A549 (cell line): ENCODE results near the gene UPK3A. TPM values are rescaled to one million over a fixed set of nuclear protein-coding genes. Genes with fewer than 3 reads are reported as not detected.

Experiments used
- ATAC-seq, 2 experiments: fragments of 200-7000 bp in 1 of 2; fragments of >200 bp in 1 of 2; cut with Nextera tagmentation in 1 of 2; cut with Tn5 transposase in 1 of 2; 3 replicates each; pipeline versions ENCODE4 v1.8.0 to v1.9.1; 2018 to 2020; ENCODE audit warnings: mild to moderate bottlenecking in 1 of 2, moderate library complexity in 1 of 2
- CTCF ChIA-PET: fragments of 300-600 bp; sonication (Branson Sonifier 250); formaldehyde crosslinking; extraction: SDS; loops from one replicate; lab custom pipeline; 2021; ENCODE audit warnings: antibody characterized with exemption, inconsistent platforms; lab: Yijun Ruan, JAX
- POLR2A ChIA-PET: fragments of 350-600 bp; formaldehyde crosslinking; extraction: SDS; loops from one replicate; lab custom pipeline; 2021; ENCODE audit warnings: antibody characterized with exemption, inconsistent platforms; lab: Yijun Ruan, JAX
- DNase-seq, 2 experiments: peaks; one replicate each; pipeline versions ENCODE4 v3.0.0 to v3.0.0-alpha.2; 2011 to 2016; ENCODE audit warnings: low read depth in 1 of 2, low spot score in 1 of 2
- FAIRE-seq: peaks from 2 replicates; lab custom pipeline; 2011; peaks lifted over from hg19 to GRCh38; lab: Jason Lieb, UNC
- H3K27ac ChIP-seq, 2 experiments: fragments of >200 bp; sonication (Bioruptor Twin); formaldehyde crosslinking; 3 replicates each; pipeline ENCODE4 v1.5.1; 2016 to 2017
- H3K4me1 ChIP-seq: fragments of >200 bp; sonication (Bioruptor Twin); formaldehyde crosslinking; 3 replicates; pipeline ENCODE4 v1.6.1; 2016
- H3K4me2 ChIP-seq: fragments of >200 bp; sonication (Bioruptor Twin); formaldehyde crosslinking; 3 replicates; pipeline ENCODE4 v1.6.1; 2016
- H3K4me3 ChIP-seq: fragments of >200 bp; sonication (Bioruptor Twin); formaldehyde crosslinking; 3 replicates; pipeline ENCODE4 v1.5.1; 2016
- H3K9me3 ChIP-seq: fragments of >200 bp; sonication (Bioruptor Twin); formaldehyde crosslinking; 3 replicates; pipeline ENCODE4 v1.6.1; 2016
- BCL3 ChIP-seq: fragments of >200 bp; sonication (Bioruptor Twin); formaldehyde crosslinking; IDR thresholded peaks from 3 replicates; pipeline ENCODE4 v1.6.1; 2016
- BHLHE40 ChIP-seq: IDR thresholded peaks from 2 replicates; pipeline ENCODE4 v1.6.1; 2012; ENCODE audit warnings: low read depth, low read length, inconsistent platforms
- HEYL ChIP-seq: fragments of 250-450 bp; sonication (Bioruptor Pico); IDR thresholded peaks from 2 replicates; pipeline ENCODE4 v1.8.0; 2021; ENCODE audit warnings: mild to moderate bottlenecking, moderate library complexity
- HOXB13 ChIP-seq: fragments of 250-450 bp; sonication (Bioruptor Pico); IDR thresholded peaks from 2 replicates; pipeline ENCODE4 v1.5.0; 2020; ENCODE audit warnings: low read depth, mild to moderate bottlenecking, moderate library complexity
- JUN ChIP-seq, 2 experiments: fragments of >200 bp; sonication (Bioruptor Twin); formaldehyde crosslinking; IDR thresholded peaks; 2 replicates in 1 of 2; 3 replicates in 1 of 2; pipeline ENCODE4 v1.6.1; 2016 to 2017
- JUNB ChIP-seq: fragments of >200 bp; sonication (Bioruptor Twin); formaldehyde crosslinking; IDR thresholded peaks from 2 replicates; pipeline ENCODE4 v1.6.1; 2016
- MAX ChIP-seq: IDR thresholded peaks from 2 replicates; pipeline ENCODE4 v1.6.1; 2012
- MYC ChIP-seq: IDR thresholded peaks from 2 replicates; pipeline ENCODE4 v1.6.1; 2012; ENCODE audit warnings: mild to moderate bottlenecking, inconsistent platforms, low read length, improper control_type of control experiment, borderline replicate concordance
- NFE2L2 ChIP-seq: fragments of 150-350 bp; conservative IDR thresholded peaks from 2 replicates; pipeline ENCODE4 v1.6.1; 2014; ENCODE audit warnings: low read length
- NPAS2 ChIP-seq: fragments of 250-450 bp; sonication (Bioruptor Pico); IDR thresholded peaks from 2 replicates; pipeline ENCODE4 v1.8.0; 2022; ENCODE audit warnings: mild to moderate bottlenecking, moderate library complexity, borderline replicate concordance
- RAD21 ChIP-seq, 2 experiments: fragments of >200 bp in 1 of 2; sonication (Bioruptor Twin) in 1 of 2; formaldehyde crosslinking in 1 of 2; IDR thresholded peaks in 1 of 2; conservative IDR thresholded peaks in 1 of 2; 2 replicates in 1 of 2; 3 replicates in 1 of 2; pipeline ENCODE4 v1.6.1; 2012 to 2018; ENCODE audit warnings: inconsistent platforms in 1 of 2
- SMC3 ChIP-seq: fragments of >200 bp; sonication (Bioruptor Twin); formaldehyde crosslinking; IDR thresholded peaks from 3 replicates; pipeline ENCODE4 v1.6.1; 2018; ENCODE audit warnings: inconsistent platforms
- TFCP2L1 ChIP-seq: fragments of 250-450 bp; sonication (Bioruptor Pico); IDR thresholded peaks from 2 replicates; pipeline ENCODE4 v1.5.0; 2021; ENCODE audit warnings: mild to moderate bottlenecking
- USF2 ChIP-seq: fragments of 450-650 bp; IDR thresholded peaks from 2 replicates; pipeline ENCODE4 v1.6.1; 2014; ENCODE audit warnings: antibody characterized with exemption
- ZC3H11A ChIP-seq: fragments of 450-650 bp; IDR thresholded peaks from 2 replicates; pipeline ENCODE4 v1.6.1; 2014; ENCODE audit warnings: antibody characterized with exemption, mild to moderate bottlenecking
- ZNF302 ChIP-seq: fragments of 250-450 bp; sonication (Bioruptor Pico); IDR thresholded peaks from 2 replicates; pipeline ENCODE4 v1.9.0; 2021; ENCODE audit warnings: inconsistent platforms, mild to moderate bottlenecking, moderate library complexity
- WGBS: methylation state at CpG from one replicate; pipeline ENCODE4 v1.1.6; 2017; ENCODE audit errors: missing lambda C conversion rate; 5-methylcytosine and 5-hydroxymethylcytosine counted together
- polyA plus RNA-seq, 4 experiments: library from polyadenylated mRNA; depleted of rRNA in 3 of 4; stranded (reverse); fragments of >200 nt; fragmentation: RNase III in 1 of 4; extraction: RNeasy Plus Mini Kit Qiagen cat#74134 plus additional on column Dnase treatment in 1 of 4; gene quantifications; 2 replicates in 3 of 4; 3 replicates in 1 of 4; pipeline ENCODE4 v1.2.3, GENCODE V29; 2011 to 2017
- TF ChIP-seq, protein P1 (sequence below): IDR thresholded peaks from 2 replicates; pipeline ENCODE4 v1.6.1; 2012
- TF ChIP-seq, protein P2 (sequence below): fragments of >200 bp; sonication (Bioruptor Twin); formaldehyde crosslinking; IDR thresholded peaks from 3 replicates; pipeline ENCODE4 v1.5.1; 2016
- TF ChIP-seq, protein P3 (sequence below): IDR thresholded peaks from 2 replicates; pipeline ENCODE4 v1.6.1; 2012; ENCODE audit warnings: low read depth, borderline replicate concordance

The UPK3A gene
- polyA plus RNA-seq, 2 of the 4 experiments (the other 2 are of a cell fraction): not detected

DNA sequence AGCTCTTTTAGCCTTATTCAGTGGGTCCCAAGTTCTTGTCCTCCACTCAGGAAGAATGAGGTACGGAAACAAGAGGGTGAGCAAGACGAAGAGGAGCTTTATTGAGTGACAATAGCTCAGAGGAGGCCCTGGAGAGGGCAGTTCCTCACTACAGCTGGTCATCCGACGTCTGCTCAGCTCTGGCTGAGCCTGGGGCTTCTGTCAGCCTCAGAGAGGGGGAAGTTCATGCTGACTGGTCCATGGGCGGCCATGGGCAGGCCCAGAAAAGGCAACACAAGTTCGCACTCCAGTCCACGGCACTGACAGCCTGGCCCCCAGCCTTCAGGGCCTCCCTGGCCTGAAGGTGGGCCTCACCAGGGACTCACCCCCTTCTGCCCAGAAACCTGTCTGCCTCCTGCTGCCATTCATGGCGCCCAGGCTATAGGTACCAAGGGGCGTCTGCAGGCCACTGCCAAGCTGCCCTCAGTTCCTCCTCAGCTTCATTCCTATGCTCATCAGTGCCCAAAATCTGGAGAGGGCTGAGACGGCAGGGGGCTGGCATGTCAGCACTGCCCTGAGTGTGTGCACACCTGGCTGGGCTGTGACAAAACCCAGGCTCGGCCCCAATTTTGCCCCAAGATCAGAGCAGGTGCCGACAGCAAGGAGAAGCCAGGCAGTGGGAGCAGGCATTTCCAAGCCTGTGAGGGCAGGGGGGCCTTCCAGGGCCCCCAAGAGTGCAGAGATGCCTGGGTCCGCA lies 22.4 kb upstream of the UPK3A start:
- Histone ChIP-seq H3K27ac (peak overlapping the region in 1 of 2 experiments; percentile 19; a peak in 1 of 6 replicates), H3K9me3 (no peaks in the 10 kb centered on the region)
- no peak for DNase-seq
- ChIA-PET POLR2A (interaction anchor here (0.6 kb wide), 1 partner anchor 16 kb away, joined by 3 read pairs; no protein-coding TSS in a partner anchor), CTCF (interaction anchor here (0.8 to 3.3 kb wide), 11 partner anchors 10 to 291 kb away, joined by 3 to 13 read pairs (median 4); no protein-coding TSS in a partner anchor)
- TF ChIP-seq BCL3 (no peak), TFCP2L1 (CRISPR knock-in tag) (no peak), JUN (IDR thresholded peaks at IDR 0.05) (no peak)
- TF ChIP-seq, all 56 proteins: peak for 0
- Histone ChIP-seq H3K4me3 (no peak overlapping the region), H3K4me2 (no peak overlapping the region), H3K4me1 (peaks cover 12% of the 10 kb centered on the region)
- FAIRE-seq (no peak), ATAC-seq (no peak)
- 91% methylated on average over 6 of the region's 13 CpGs for WGBS

- TF ChIP-seq, protein P1, sequence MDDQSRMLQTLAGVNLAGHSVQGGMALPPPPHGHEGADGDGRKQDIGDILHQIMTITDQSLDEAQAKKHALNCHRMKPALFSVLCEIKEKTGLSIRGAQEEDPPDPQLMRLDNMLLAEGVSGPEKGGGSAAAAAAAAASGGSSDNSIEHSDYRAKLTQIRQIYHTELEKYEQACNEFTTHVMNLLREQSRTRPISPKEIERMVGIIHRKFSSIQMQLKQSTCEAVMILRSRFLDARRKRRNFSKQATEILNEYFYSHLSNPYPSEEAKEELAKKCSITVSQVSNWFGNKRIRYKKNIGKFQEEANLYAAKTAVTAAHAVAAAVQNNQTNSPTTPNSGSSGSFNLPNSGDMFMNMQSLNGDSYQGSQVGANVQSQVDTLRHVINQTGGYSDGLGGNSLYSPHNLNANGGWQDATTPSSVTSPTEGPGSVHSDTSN: no peak
- TF ChIP-seq BHLHE40 (no peak), ZNF302 (CRISPR knock-in tag) (no peak), JUNB (no peak), HEYL (no peak), NFE2L2 (no peak)
- Histone ChIP-seq H3K9me3 (no peaks in the 10 kb centered on the region), H3K4me3 (no peak overlapping the region), H3K27ac (peak overlapping the region; percentile 60 to 87; a peak in 5 of 6 replicates), H3K4me2 (no peak overlapping the region), H3K4me1 (peaks cover 12% of the 10 kb centered on the region)
- DNase-seq (no peak), FAIRE-seq (no peak), ATAC-seq (no peak)
- 87% methylated on average over 5 of the region's 14 CpGs for WGBS
- POLR2A ChIA-PET: interaction anchor here (0.6 kb wide), 1 partner anchor 17 kb away, joined by 3 read pairs; no protein-coding TSS in a partner anchor
- CTCF ChIA-PET: interaction anchor here (0.6 to 3.3 kb wide), 22 partner anchors 10 to 558 kb away, joined by 3 to 13 read pairs (median 4); partner anchors contain the start of gene NUP50
Observed at GRCh38 chr22:45262931-45263462, 21.8 kb upstream of the UPK3A start.

DNA sequence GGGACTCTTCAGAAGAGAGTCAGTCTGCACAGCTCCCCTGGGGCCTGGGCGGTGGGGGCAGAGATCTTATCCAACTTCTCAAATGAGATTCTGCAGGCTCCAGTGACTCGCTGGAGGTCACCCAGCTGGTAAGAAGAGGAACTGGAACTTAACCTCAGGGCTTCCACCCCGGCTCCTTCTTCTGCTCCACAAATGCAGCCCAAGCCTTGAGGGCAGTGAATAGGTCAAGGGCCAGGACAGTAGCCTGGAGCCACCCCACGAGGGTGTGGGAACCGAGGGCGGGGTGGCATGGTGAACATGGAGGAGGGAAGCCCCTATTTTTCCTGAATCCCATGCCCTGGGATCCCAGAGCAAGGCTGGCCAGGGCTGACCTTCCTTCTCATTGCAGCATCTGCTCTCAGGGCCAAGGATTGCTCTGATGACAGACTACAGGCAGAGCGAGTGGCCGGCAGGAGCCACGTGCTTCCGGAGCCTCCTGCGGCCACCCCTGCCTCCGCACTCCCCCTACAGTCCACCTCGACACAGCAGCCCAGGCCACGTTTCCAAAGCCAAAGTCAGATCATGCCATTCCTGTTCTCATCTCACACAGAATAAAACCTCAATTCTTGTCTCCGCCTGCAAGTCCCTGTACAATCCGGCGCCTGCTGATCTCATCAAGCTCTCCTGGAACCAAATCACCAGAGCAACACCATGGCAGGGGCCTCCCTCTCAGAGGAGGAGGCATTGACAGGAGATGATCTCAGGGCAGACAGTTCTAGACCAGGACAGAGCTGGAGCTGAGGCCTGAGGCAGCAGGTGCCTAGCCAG lies 21.1 kb upstream of the UPK3A start:
- H3K27ac ChIP-seq: peak overlapping the region; percentile 60 to 87
- peak; percentile 83 to 84 for TF ChIP-seq RAD21 (conservative IDR thresholded peaks at IDR 0.05 in 1 of 2, IDR thresholded peaks at IDR 0.05 in 1 of 2)
- no peak for TF ChIP-seq HEYL
- TF ChIP-seq MAX: peak; percentile 98
- TF ChIP-seq, protein P1: no peak
- no peak for TF ChIP-seq ZC3H11A
- peak; percentile 93 for TF ChIP-seq MYC
- TF ChIP-seq, protein P2, sequence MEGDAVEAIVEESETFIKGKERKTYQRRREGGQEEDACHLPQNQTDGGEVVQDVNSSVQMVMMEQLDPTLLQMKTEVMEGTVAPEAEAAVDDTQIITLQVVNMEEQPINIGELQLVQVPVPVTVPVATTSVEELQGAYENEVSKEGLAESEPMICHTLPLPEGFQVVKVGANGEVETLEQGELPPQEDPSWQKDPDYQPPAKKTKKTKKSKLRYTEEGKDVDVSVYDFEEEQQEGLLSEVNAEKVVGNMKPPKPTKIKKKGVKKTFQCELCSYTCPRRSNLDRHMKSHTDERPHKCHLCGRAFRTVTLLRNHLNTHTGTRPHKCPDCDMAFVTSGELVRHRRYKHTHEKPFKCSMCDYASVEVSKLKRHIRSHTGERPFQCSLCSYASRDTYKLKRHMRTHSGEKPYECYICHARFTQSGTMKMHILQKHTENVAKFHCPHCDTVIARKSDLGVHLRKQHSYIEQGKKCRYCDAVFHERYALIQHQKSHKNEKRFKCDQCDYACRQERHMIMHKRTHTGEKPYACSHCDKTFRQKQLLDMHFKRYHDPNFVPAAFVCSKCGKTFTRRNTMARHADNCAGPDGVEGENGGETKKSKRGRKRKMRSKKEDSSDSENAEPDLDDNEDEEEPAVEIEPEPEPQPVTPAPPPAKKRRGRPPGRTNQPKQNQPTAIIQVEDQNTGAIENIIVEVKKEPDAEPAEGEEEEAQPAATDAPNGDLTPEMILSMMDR: peak; percentile 60
- no peak for TF ChIP-seq HOXB13 (CRISPR knock-in tag)
- TF ChIP-seq NPAS2 (CRISPR knock-in tag): no peak
- TF ChIP-seq, protein P3, sequence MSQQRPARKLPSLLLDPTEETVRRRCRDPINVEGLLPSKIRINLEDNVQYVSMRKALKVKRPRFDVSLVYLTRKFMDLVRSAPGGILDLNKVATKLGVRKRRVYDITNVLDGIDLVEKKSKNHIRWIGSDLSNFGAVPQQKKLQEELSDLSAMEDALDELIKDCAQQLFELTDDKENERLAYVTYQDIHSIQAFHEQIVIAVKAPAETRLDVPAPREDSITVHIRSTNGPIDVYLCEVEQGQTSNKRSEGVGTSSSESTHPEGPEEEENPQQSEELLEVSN: peak; percentile 83
- peak; percentile 82 for TF ChIP-seq SMC3
- TF ChIP-seq USF2: peak; percentile 46; the same call in 1 of the 2 replicates

More for the DNA sequence above, 21.1 kb upstream of the UPK3A start:
- FAIRE-seq: no peak
- ATAC-seq: peak; percentile 90 to 96
- ChIA-PET CTCF (interaction anchor here (0.6 to 3.3 kb wide), 25 partner anchors 11 to 558 kb away, joined by 3 to 13 read pairs (median 4); partner anchors contain the start of gene NUP50), POLR2A (no interaction called here)
- Histone ChIP-seq H3K4me1 (peaks cover 12% of the 10 kb centered on the region), H3K9me3 (no peaks in the 10 kb centered on the region), H3K4me3 (no peak overlapping the region), H3K4me2 (0 out of 3 replicates have a peak overlapping the region, but pooled peaks have one; percentile 23)
- WGBS: 31% methylated on average over 15 of the region's 17 CpGs
- peak; percentile 80 to 81 for DNase-seq
